ENCODE measurements around the gene UBXN7.

- TF ChIP-seq CTCF (IDR thresholded peaks at IDR 0.05), result no peak
- no peak for TF ChIP-seq POLR2AphosphoS5 (IDR thresholded peaks at IDR 0.05)
Observed at GRCh38 chr3:196399485-196399945, 32.7 kb downstream of the UBXN7 start.

Measured in gastroesophageal sphincter (tissue), 3 donors.